K562 (cell line): ENCODE measurements around the gene MYO1D. TPM values are rescaled to one million over a fixed set of nuclear protein-coding genes. Genes with fewer than 3 reads are reported as not detected.

Experiments
- ESRRA ChIP-seq: fragments of 450-650 bp; IDR thresholded peaks from 2 replicates; pipeline ENCODE4 v1.6.1; 2014; ENCODE audit warnings: low read depth, mild to moderate bottlenecking, moderate library complexity, borderline replicate concordance
- FOXP4 ChIP-seq: sonication (generic); formaldehyde crosslinking; IDR thresholded peaks from 2 replicates; pipeline ENCODE4 v1.8.0; 2022; ENCODE audit warnings: mild to moderate bottlenecking, missing genetic modification reagents, borderline replicate concordance
- LCOR ChIP-seq: sonication (generic); formaldehyde crosslinking; IDR thresholded peaks from 2 replicates; pipeline ENCODE4 v1.8.0; 2022; ENCODE audit warnings: mild to moderate bottlenecking, missing genetic modification reagents
- MIER1 ChIP-seq: fragments of 450-650 bp; IDR thresholded peaks from 2 replicates; pipeline ENCODE4 v1.6.1; 2016; ENCODE audit warnings: antibody characterized with exemption, mild to moderate bottlenecking, low read depth
- PHTF2 ChIP-seq: fragments of 250-450 bp; sonication (Bioruptor Pico); IDR thresholded peaks from 2 replicates; pipeline ENCODE4 v1.5.0; 2021; ENCODE audit warnings: mild to moderate bottlenecking
- RBM14 ChIP-seq: fragments of 200-400 bp; formaldehyde crosslinking; IDR thresholded peaks from 2 replicates; pipeline ENCODE4 v1.6.1; 2018; ENCODE audit warnings: low read depth, mild to moderate bottlenecking, low read length, moderate library complexity, borderline replicate concordance; ENCODE audit not compliant: insufficient read depth
- RNF2 ChIP-seq: sonication (generic); IDR thresholded peaks from 2 replicates; pipeline ENCODE4 v1.6.1; 2016
- SETDB1 ChIP-seq: IDR thresholded peaks from one replicate; pipeline ENCODE4 v1.6.1; 2012; ENCODE audit warnings: low read length, control low read depth, inconsistent platforms
- SOX6 ChIP-seq: fragments of 450-650 bp; IDR thresholded peaks from 2 replicates; pipeline ENCODE4 v1.6.1; 2014; ENCODE audit warnings: mild to moderate bottlenecking
- ZFP30 ChIP-seq: fragments of 250-450 bp; sonication (Bioruptor Pico); IDR thresholded peaks from 2 replicates; pipeline ENCODE4 v1.8.0; 2022; ENCODE audit warnings: moderate library complexity, mild to moderate bottlenecking, inconsistent platforms, borderline replicate concordance
- ZNF175 ChIP-seq: fragments of 200-800 bp; sonication (Bioruptor generic); IDR thresholded peaks from 2 replicates; pipeline ENCODE4 v1.6.1; 2016; ENCODE audit warnings: low read depth, mild to moderate bottlenecking, missing genetic modification characterization, missing compliant biosample characterization
- ZNF584 ChIP-seq: fragments of 200-800 bp; sonication (Bioruptor generic); IDR thresholded peaks from 2 replicates; pipeline ENCODE4 v1.6.1; 2016; ENCODE audit warnings: low read depth, mild to moderate bottlenecking, missing genetic modification characterization, missing compliant biosample characterization
- polyA plus RNA-seq, 8 experiments: library from polyadenylated mRNA; depleted of rRNA in 4 of 8; stranded (reverse) in 5 of 8; unstranded in 3 of 8; fragments of >200 nt; fragmentation: Nextera tagmentation in 2 of 8; fragmentation: Illumina TruSeq in 1 of 8; extraction: Ambion mirVana in 2 of 8; extraction: Trizol in 1 of 8; gene quantifications; 2 replicates each; pipeline versions ENCODE4 v1.2.1 to v1.2.3, GENCODE V29; 2011 to 2014; ENCODE audit warnings: inconsistent platforms in 1 of 8, missing spikeins in 1 of 8
- total RNA-seq, 7 experiments: library from RNA; depleted of rRNA in 6 of 7; stranded (reverse); fragments of >200 nt in 6 of 7; fragmentation: Illumina TruSeq in 2 of 7; extraction: Trizol in 2 of 7; gene quantifications; 2 replicates each; pipeline versions ENCODE4 v1.2.1 to v1.2.3, GENCODE V29; 2011 to 2021; ENCODE audit warnings: low replicate concordance in 1 of 7
- TF ChIP-seq, protein P1 (sequence below), 2 experiments: fragments of 450-650 bp in 1 of 2; sonication (generic) in 1 of 2; formaldehyde crosslinking in 1 of 2; IDR thresholded peaks; 2 replicates each; pipeline versions ENCODE4 v1.7.1 to v1.9.0; 2016 to 2022; ENCODE audit warnings: inconsistent platforms in 1 of 2, mild to moderate bottlenecking in 1 of 2, missing genetic modification reagents in 1 of 2

The MYO1D gene
- total and polyA plus RNA-seq, 9 of the 15 experiments (the other 6 are each of a cell fraction or from before 2014, with no cell fraction given) = 2.1 to 71.2 (median 45.4) TPM

DNA sequence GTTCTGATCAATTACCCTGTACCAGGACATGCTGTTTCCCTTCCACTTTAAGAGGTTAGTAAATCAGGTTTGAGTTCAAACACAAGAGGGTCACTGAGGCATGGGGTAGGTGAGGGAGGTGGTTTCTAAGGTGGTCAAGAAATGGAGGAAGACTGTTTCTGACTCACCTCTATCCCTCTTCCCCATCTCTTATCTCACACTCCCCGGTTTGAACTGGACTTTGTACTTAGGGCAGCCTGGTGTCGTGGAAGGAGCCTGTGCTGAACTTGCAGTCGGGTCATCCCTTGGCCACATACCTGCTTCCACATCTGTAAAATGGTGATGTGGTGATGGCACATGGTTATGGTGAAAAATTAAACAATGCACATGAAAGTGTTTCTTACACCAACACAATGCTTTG lies 33.8 kb upstream of the MYO1D start (continued):
- TF ChIP-seq ZFP30 (CRISPR knock-in tag) (no peak), LCOR (CRISPR knock-in tag) (no peak), ZNF175 (CRISPR knock-in tag) (no peak), SOX6 (no peak), RNF2 (no peak), SETDB1 (no peak), PHTF2 (CRISPR knock-in tag) (no peak), MIER1 (no peak), FOXP4 (no peak), RBM14 (no peak), ZNF584 (CRISPR knock-in tag) (no peak), ESRRA (no peak)
- TF ChIP-seq, protein P1, sequence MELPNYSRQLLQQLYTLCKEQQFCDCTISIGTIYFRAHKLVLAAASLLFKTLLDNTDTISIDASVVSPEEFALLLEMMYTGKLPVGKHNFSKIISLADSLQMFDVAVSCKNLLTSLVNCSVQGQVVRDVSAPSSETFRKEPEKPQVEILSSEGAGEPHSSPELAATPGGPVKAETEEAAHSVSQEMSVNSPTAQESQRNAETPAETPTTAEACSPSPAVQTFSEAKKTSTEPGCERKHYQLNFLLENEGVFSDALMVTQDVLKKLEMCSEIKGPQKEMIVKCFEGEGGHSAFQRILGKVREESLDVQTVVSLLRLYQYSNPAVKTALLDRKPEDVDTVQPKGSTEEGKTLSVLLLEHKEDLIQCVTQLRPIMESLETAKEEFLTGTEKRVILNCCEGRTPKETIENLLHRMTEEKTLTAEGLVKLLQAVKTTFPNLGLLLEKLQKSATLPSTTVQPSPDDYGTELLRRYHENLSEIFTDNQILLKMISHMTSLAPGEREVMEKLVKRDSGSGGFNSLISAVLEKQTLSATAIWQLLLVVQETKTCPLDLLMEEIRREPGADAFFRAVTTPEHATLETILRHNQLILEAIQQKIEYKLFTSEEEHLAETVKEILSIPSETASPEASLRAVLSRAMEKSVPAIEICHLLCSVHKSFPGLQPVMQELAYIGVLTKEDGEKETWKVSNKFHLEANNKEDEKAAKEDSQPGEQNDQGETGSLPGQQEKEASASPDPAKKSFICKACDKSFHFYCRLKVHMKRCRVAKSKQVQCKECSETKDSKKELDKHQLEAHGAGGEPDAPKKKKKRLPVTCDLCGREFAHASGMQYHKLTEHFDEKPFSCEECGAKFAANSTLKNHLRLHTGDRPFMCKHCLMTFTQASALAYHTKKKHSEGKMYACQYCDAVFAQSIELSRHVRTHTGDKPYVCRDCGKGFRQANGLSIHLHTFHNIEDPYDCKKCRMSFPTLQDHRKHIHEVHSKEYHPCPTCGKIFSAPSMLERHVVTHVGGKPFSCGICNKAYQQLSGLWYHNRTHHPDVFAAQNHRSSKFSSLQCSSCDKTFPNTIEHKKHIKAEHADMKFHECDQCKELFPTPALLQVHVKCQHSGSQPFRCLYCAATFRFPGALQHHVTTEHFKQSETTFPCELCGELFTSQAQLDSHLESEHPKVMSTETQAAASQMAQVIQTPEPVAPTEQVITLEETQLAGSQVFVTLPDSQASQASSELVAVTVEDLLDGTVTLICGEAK (IDR thresholded peaks at IDR 0.05) = no peak
- TF ChIP-seq, protein P1 (CRISPR knock-in tag; IDR thresholded peaks at IDR 0.05) = no peak
